SK-MEL-5 (cell line): Measurements from ENCODE around the gene OR2J1. TPM values are rescaled to one million over a fixed set of nuclear protein-coding genes. Genes with fewer than 3 reads are reported as not detected.
A peak's percentile ranks its signal among the peaks of the same experiment; 100 is the strongest.
"Not testable (repeated sequence)": the region's sequence is repeated elsewhere in the genome, so short reads cannot be mapped to it uniquely, and the experiment has no call there.

Experiments
- DNase-seq: peaks from one replicate; pipeline ENCODE4 v3.0.0-alpha.2; 2016; ENCODE audit warnings: low read depth, low spot score
- in situ Hi-C: cut with HindIII; loops from 2 replicates; pipeline ENCODE4 v1.10.0; 2016; ENCODE audit warnings: low sequenced_read_pairs, high pct_unique_total_duplicates, low pct_unique_long_range_greater_than_20kb
- polyA plus RNA-seq, 2 experiments: library from polyadenylated mRNA; depleted of rRNA; stranded (reverse); fragments of >200 nt; gene quantifications; 2 replicates each; pipeline ENCODE4 v1.2.3, GENCODE V29; 2015
- total RNA-seq: library from RNA; depleted of rRNA; stranded (reverse); fragments of >200 nt; shearing (Covaris generic); gene quantifications from 2 replicates; pipeline ENCODE4 v1.2.3, GENCODE V29; 2014; rRNA removed

The OR2J1 gene
- not detected in 2 replicates for total RNA-seq
- not detected in 2 replicates for polyA plus RNA-seq (2015; cell fraction: cytosol; rRNA removed)
- not detected in 2 replicates for polyA plus RNA-seq (2015; cell fraction: nucleus; rRNA removed)

DNA sequence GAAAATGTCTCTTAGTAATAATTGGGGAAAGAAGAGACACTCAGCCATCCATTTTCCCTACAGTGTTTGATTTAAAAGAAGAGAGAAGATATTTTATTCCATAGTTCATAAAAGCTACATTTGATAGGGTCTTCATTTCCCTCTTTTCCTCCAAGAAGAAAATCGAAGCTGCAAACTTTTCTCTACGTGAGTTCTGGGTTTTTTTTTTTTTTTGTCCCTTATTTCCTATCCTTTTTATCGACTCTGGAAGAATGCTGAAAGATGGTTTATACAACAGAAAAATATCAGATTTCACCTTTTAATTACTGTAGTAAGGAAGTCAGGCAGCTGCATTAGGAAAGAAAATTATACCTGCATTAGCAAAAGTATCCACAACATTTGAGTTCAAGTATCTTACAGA, at the start of gene OR2J1:
TSS of gene OR2J1 (plus strand) at position 301 of the 400 bp plus-strand sequence. CDS start 1,453 bp downstream, outside the sequence.
- in situ Hi-C loops = no loop called here
- DNase-seq = no peak

DNA sequence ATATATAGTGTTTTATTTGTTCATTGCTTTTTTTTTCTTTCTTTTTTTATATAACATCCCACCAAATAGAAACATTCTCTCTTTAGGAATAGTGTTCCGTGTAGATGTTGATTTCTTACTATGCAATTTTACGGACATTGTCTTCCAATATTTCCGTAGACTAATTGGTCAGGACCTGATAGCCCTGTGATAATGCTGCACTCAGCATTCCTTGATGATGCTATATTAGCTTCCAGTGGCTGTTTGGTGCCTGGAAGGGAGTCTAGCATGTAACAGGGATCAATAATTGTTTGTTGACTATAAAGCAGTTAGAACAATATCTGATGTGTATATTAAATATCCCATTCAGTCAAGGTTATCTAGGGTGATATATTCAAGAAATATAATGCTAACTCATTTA, 47.6 kb upstream of the OR2J1 start:
- DNase-seq = no peak
- in situ Hi-C loops = no loop called here

DNA sequence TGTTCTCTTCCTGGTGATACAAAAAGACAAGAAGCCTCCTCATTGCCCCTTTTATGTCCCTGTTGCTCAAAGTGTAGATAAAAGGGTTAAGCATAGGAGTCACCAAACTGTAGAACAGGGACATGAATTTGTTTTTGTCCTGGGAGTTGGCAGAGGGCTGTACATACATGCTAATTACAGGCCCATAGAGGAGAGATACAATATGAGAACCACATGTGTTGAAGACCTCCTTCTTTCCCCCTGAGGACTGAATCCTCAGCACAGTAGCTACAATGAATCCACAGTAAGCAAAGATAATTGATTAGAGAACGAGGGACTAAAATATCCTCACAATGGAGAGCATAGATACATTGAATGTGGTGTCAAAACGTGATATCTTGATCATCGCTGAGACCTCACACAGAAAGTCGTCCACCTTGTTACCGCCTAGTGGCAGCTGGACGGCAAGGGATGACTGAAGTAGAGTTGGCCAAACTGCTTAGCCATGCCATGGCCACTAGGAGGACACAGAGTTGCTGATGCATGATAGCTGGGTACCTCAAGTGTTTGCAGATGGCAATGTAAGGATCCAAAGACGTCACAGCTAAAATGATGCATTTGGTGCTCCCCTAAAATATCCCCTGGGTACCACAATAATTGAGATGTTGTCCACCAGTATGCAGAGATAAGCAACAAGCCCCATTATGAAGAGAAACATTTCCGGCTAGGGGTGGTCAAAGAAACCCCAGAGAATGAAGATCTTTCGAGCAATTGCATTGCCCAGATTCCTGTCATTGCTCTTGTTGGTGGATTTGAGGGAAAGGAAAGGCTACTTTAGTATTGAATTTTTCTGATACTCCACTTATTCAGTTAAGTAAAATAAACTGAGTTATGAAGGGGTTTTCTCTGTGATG, 27.2 kb upstream of the OR2J1 start:
- peak; percentile 74 for DNase-seq
- in situ Hi-C loops = no loop called here

DNA sequence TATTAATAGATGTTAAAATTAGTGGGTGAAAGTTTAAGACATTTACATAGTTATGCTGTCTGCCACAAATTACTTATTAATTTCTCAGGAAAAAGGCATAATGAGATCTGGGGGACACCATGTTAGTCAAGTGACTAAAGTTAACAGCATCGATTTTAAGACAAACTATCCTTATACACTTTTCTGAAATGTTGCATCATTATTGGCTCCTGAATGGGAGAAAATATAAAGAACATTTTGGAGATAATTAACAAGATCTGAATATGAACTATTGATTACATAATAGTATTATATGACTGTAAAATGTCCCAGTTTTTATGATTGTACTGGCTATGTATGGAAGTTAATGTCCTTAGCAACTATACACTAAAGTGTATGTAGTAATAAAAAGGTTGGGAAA, 20.1 kb upstream of the OR2J1 start:
- no peak for DNase-seq
- in situ Hi-C loops = no loop called here

- DNase-seq = no peak
- in situ Hi-C loops = no loop called here
Observed at GRCh38 chr6:29081312-29081711, 18.0 kb upstream of the OR2J1 start.

- in situ Hi-C loops = no loop called here
Observed at GRCh38 chr6:29082457-29082856, 16.8 kb upstream of the OR2J1 start.

DNA sequence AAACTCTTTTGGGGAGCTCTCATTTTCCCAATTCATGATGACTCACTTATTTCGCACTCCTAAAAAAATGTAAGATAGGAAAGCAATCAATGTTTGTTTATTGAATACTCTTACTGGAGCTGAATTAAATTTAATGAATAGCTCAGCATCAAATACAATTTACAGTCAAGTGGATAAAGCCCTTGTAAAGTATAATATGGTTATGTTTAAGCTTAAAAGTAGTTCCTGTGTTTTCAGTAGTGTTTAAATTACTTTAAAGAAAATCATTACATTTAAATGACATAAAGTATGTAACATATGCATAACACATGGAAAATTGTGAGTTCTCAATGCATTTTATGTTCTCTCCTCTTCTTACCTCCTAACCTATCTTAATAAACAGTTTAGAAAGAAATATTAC, 12.1 kb upstream of the OR2J1 start, which contains the start of gene OR2B3:
TSS of gene OR2B3 (minus strand) at position 101 of the 400 bp plus-strand sequence. CDS start at position 36, 65 bp downstream.
- no peak for DNase-seq
- in situ Hi-C loops = no loop called here

More at GRCh38 chr6:29082457-29082856, 16.8 kb upstream of the OR2J1 start:
- DNase-seq = no peak

- DNase-seq = no peak
- in situ Hi-C loops = no loop called here
Observed at GRCh38 chr6:29092957-29093356, 6.3 kb upstream of the OR2J1 start.

GRCh38 chr6:29097803-29098202, 1.5 kb upstream of the OR2J1 start:
- in situ Hi-C loops = no loop called here
- no peak for DNase-seq

DNA sequence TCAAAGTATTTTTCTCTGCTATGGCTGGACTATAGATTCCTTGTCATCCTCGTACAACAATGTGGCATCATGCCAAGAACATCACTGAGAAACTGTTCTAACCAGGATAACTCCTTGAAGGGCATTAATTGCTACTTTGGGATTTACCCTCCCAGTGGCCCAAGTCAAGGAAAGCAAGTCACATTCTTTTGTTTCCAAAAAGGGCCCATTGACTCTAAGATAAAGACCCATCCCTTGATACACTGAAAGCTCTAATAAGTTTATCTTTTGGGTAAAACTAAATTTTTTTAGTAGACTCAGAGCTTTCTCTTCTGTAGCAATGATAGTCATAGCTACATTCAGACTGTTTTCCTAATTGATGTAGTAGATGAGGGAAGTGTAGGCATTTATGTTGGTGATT, 8.5 kb downstream of the OR2J1 start, which contains the start of gene OR2J3:
TSS of gene OR2J3 (plus strand) at position 301 of the 400 bp plus-strand sequence. CDS start 3,833 bp downstream, outside the sequence.
- in situ Hi-C loops = no loop called here
- no peak for DNase-seq

- DNase-seq = peak; percentile 19
- in situ Hi-C loops = no loop called here
Observed at GRCh38 chr6:29112135-29112534, 12.8 kb downstream of the OR2J1 start.

DNA sequence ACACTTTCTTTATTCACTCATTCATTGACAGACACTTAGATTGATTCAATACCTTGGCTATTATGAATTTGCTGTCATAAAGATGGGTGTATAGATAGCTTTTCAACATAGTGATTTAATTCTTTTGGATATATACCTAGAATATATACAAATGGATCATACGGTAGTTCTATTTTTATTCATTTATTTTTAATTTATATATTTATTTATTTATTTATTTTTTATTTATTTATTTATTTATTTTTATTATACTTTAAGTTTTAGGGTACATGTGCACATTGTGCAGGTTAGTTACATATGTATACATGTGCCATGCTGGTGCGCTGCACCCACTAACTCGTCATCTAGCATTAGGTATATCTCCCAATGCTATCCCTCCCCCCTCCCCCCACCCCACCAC, 15.7 kb downstream of the OR2J1 start:
- in situ Hi-C loops = not testable (repeated sequence)

DNA sequence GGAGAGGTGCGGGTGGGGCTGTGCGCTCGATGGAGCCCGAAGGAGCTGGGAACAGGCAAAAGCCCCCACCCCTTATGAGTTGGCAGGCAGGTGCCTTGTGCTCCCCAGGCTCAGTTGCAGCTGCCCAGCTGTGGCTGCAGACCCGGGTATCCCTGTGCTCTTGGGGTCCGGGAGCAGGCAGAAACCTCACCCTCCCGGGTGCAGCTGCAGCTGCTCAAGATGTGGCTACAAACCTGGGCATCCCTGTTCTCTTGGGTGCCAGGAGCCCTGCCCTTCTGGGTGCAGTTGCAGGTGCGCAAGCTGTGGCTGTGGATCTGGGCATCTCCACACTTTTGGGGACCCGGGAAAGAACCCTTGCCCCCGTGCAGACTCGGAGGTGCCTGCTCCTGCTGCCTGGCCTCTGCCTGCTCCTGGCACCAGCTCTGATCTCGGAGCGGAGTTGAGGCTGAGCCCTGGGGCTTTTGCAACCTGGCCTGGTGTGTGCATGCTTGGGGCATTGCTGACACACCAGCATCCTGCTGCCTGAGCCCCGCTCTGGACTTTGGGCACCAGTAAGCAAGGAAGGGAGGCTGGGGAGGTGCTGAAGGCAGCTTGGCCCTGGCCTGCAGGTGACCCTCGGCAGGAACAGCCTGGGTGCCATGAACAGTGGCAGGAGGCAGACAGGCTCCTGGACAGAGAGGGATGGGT, 30.2 kb downstream of the OR2J1 start:
- in situ Hi-C loops = no loop called here
- DNase-seq = no peak

More for the DNA sequence above, 15.7 kb downstream of the OR2J1 start:
- not testable (repeated sequence) for DNase-seq

DNA sequence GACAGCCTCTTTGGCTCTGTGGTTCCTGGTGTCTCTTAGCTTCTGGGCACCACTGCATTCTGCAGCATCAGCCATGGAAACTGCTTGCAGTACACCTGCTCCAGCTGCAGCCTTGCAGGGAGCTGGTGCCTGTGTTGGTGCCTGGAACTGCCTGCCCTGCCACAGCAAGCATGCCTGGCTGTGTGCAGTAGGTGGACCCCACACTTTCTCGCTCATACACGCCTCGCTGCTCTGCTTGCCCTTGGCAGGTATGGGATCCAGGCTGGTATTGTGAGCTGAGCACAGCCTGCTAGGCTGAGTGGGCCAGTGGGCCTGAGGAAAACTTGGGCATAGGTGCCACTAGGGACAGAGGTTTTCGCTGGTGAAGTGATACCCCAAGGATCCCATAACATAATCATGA, 31.4 kb downstream of the OR2J1 start:
- in situ Hi-C loops = no loop called here
- DNase-seq = no peak

DNA sequence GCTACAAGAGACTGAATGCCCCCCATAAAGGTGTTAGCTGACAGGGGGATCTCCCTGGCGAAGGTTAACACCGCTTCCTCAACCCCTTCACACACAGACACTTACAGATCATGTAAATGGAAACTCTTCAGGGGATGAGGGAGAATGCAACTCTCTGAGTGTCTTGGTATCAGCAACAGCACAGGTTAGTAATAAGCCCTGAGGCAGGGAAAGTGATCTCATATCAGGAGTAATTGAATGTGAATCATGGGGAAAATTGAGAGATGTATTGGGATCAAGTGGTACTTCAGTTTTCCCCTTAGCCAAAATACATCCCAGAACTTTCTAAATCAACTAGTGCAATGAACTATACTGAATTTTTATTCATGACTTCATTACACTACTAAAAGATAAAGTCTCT, 32.4 kb downstream of the OR2J1 start:
- no peak for DNase-seq

DNA sequence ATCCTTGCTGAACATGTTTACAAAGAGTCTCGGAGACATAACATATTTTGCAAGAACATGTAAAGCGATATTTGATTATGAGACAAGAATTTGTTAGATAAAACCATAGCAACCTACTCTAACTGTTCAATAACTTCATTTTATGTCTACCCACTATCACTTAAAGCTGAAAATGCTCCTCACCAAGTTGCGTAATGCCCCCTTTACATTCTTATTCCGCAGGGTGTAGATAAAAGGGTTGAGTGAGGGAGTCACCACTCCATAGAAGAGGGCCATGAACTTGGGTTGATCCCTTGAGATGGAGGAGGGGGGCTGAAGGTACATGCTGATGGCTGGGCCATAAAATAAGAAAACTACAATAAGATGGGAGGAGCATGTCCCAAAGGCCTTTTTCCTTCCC, 38.4 kb downstream of the OR2J1 start:
- in situ Hi-C loops = no loop called here
- DNase-seq = no peak

More for the DNA sequence above, 32.4 kb downstream of the OR2J1 start:
- in situ Hi-C loops = no loop called here

- no peak for DNase-seq
- in situ Hi-C loops = no loop called here
Observed at GRCh38 chr6:29141606-29142005, 42.3 kb downstream of the OR2J1 start.

DNA sequence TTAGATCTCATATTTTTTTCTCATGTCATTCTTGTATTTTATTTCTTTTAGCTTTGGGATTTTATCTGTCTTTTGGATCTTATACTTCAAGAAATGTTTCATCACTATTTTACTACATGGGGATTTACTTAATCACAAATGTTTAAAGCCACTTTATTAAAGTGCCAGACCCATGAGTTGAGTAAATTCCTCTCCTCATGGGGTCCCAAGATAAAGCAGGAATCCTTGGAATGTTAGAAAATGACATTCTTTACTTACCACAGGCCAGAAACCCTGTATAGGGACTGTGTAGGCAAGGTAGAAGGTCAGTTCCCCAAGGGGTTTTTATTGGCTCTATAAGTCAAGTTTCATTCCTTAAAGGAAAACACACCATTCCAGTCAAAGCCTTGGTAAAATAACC, 43.0 kb downstream of the OR2J1 start:
- no peak for DNase-seq
- in situ Hi-C loops = no loop called here
